GM12864 (cell line): ENCODE data around the gene ZBTB45.

Source experiments
- DNase-seq: peaks from one replicate; pipeline ENCODE4 v3.0.0-alpha.2; 2011; ENCODE audit warnings: low read depth
- H3K4me3 ChIP-seq: 2 replicates; pipeline ENCODE4 v1.5.1; 2011; ENCODE audit warnings: mild to moderate bottlenecking, low read depth, low read length, control low read depth
- CTCF ChIP-seq: IDR thresholded peaks from 2 replicates; pipeline ENCODE4 v1.5.1; 2011; ENCODE audit warnings: low read depth, mild to moderate bottlenecking, moderate library complexity, low read length, control low read depth, inconsistent platforms; ENCODE audit errors: missing control alignments

Gene ZBTB45

GRCh38 chr19:58479303-58479702 is 40.3 kb downstream of the ZBTB45 start:
- no peak overlapping the region for H3K4me3 ChIP-seq
- TF ChIP-seq CTCF: no peak
- DNase-seq: no peak

DNA sequence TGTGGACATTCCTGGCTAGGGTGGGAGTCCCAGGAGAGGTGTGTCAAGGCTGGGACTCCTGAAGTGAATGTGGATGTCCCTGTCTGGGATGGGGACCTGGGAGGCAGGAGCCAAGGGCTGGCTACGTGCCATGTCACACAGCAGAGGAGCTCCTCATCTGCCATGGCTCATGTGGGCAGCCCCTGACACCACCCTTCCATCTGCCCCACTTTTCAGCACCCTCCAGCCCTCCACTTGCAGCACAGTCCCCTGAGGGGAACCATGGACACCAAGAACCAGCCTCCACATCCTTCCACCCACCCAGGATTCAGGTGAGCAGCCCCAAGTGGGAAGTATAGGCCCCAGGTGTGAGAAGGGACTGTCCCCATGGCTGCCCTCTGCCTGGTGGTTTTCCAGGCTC is 41.7 kb downstream of the ZBTB45 start:
- H3K4me3 ChIP-seq: no peak overlapping the region
- no peak for DNase-seq
- TF ChIP-seq CTCF: no peak

DNA sequence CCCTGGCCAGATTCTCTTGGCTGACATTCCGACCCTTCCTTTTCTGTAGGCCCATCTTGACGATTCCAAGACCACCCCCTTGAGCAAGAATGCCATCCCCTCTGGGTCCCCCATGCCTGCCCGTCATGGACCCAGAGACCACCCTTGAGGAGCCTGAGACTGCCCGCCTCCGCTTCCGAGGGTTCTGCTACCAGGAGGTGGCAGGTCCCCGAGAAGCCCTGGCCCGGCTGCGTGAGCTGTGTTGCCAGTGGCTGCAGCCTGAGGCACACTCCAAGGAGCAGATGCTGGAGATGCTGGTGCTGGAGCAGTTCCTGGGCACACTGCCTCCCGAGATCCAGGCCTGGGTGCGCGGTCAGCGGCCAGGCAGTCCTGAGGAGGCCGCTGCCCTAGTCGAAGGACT is 42.5 kb downstream of the ZBTB45 start:
- H3K4me3 ChIP-seq: peak overlapping the region; percentile 80; the same call in 1 of the 2 replicates
- DNase-seq: no peak
- no peak for TF ChIP-seq CTCF

DNA sequence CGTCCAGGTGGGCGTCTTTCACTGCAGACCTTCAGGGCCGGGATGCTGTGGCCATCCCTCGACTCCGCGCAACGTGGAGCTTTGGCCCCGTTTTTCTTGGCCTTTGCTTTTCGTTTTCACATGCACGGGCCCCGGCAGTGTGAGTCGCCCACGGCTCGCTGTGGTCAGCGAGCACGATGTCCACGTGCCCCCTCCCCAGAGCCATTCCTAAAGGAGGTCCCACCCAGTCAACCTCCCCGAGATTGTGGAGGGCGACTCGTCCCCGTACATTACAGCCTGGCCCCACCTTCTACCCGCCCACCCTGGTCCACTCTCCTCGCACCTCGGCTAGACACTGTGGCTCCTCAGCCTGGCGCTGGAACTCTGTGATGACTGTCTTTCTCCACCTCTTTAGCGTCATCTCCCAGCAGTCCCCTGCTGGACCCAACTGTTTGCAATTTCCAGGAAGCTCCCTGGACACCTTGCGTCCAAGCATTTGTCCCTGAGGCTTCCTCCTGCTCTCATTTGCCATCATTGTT is 43.1 kb downstream of the ZBTB45 start:
- H3K4me3 ChIP-seq: peak overlapping the region; percentile 80
- DNase-seq: no peak

DNA sequence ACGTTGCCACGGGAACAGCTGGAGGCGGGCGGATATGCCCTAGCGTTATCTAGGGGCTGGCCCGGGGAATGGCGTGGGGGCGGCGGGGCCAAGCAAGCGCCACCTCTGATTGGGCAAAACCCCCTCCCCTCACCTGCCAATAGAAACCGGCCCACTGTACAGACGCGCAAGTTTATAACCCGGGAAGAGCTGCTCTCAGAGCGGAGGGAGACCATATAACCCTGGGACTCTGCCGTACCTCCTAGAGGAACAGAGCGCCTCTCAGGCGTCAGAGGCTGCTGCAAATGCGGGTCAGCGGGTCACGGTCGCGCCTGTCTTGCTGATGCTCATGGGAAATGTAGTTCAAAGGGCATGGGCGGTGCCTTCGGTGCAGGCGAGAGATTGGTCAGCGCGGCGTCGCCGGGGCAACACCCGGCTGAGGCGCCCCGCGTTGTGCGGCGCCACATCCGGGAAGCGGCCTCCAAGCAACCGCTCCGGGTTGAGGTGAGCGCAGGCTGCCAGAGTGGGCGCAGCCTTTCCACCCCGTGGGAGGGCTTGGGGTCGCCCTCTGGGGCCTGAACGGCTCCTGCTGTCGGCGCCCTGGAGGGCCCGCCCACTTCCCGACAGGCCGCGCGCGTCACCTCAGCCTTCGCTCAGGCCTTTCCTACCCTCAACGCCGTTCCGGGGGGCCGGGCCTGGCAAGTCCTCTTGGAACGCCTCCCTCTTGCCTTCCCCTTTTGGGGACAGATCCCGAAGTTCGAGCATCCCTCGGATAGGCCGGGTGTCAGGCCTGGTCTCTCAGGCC is 43.7 kb downstream of the ZBTB45 start, which contains the start of gene ZNF446:
TSS of gene ZNF446 (plus strand) at position 639 of the 784 bp plus-strand sequence. CDS start 867 bp downstream, outside the sequence.
- TF ChIP-seq CTCF: peak; percentile 5
- DNase-seq: peak; percentile 93
- H3K4me3 ChIP-seq: peak within 1 kb of the TSS; percentile 80

More for the DNA sequence above, 43.1 kb downstream of the ZBTB45 start:
- no peak for TF ChIP-seq CTCF

DNA sequence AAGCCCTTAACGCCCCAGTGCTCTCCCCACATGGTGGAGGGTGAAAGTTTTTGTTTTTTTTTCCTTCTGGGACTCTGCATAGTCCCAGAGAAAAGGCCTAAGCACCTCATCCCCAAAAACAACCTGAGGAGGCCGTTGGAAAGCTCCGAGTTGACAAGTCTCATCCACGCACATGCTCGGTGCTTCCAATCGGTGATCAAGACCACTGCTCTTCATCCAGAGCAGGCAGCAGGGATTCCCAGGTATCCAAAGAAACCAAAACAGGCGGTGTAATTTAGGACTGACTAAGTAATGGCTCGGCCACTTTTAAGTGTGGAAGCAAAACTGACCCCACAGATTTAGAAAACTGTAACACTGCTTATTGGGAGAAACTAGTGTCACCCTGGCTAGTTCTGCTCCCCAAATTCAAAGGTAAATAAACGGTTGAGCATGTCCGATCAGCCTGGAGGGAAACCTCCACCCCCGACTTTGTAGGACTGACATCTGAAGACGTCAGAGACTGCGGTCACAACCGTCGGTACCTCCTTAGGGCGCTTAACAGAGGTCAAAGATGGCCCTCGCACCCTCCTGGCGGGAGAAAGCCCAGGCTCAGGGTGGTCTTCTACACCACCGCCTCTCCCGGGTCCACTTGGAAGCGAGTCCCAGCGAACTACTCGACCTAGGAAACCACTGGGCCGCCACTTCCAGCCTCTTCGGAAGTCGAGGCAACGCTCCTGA is 44.5 kb downstream of the ZBTB45 start:
- peak overlapping the region; percentile 80 for H3K4me3 ChIP-seq
- TF ChIP-seq CTCF: no peak
- DNase-seq: no peak
